Liver (tissue), 3 donors: ENCODE measurements around the gene ALG12.

Source experiments
- FOXA1 ChIP-seq: IDR thresholded peaks from 2 replicates; pipeline ENCODE4 v1.6.1; 2016; ENCODE audit warnings: antibody characterized with exemption
- SP1 ChIP-seq: IDR thresholded peaks from 2 replicates; pipeline ENCODE4 v1.6.1; 2018; ENCODE audit warnings: antibody characterized with exemption, mild to moderate bottlenecking
- TF ChIP-seq, protein P1 (sequence below): IDR thresholded peaks from 2 replicates; pipeline ENCODE4 v1.6.1; 2016; ENCODE audit warnings: antibody characterized with exemption, mild to moderate bottlenecking
- TF ChIP-seq, protein P2 (sequence below): fragments of 150-350 bp; IDR thresholded peaks from 2 replicates; pipeline ENCODE4 v1.5.1; 2017; ENCODE audit warnings: improper control_type of control experiment, low read depth, low read length; ENCODE audit not compliant: missing input control
- donor health status: healthy.
- donor health status: healthy.

DNA sequence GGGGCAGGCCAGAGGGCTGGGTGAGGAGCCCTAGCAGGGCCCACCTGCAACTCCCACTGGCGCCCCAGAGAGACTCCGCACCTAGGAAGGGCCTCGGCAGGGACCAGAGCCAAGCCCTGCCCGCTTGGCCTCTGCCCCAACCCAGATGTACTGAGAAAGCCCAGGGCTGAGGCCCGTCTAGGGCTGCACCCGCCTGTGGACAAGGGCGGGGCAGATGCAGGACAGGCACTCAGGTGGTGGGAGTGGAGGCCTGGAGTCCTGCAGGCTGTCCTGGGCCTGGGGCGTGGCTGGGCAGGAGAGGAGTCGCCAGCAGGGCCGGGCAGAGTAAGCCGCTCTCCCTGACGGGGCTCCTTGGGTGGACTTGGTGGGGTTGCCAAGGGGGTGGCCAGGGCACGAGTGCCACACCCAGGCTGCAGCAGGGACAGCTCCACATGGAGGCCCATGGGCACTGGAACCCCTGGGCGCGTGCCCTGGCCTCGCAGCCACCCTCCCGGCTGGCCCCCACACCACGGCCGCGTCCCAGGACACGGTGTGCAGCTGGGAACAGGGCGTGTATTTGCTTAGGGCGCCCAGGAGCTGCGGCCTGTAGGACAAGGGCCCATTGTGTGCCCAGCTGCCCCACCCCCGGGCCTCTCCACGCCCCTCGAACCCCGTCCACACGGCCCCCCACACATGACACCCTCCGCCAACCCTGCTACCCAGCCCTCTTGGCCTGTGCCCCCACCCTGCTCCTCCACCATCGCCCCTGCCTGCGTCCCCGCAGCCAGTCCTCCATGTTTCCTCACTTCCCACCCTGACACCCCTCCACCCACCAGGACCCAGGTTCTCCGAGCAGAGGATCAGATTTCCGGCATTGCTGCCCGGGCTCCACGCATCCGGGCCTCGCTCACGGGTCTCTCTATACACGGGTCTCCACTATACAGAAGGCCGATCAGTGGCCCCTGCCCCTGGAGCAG is 31.0 kb upstream of the ALG12 start:
- peak; percentile 49 for TF ChIP-seq SP1
- TF ChIP-seq FOXA1: no peak
- TF ChIP-seq, protein P1, sequence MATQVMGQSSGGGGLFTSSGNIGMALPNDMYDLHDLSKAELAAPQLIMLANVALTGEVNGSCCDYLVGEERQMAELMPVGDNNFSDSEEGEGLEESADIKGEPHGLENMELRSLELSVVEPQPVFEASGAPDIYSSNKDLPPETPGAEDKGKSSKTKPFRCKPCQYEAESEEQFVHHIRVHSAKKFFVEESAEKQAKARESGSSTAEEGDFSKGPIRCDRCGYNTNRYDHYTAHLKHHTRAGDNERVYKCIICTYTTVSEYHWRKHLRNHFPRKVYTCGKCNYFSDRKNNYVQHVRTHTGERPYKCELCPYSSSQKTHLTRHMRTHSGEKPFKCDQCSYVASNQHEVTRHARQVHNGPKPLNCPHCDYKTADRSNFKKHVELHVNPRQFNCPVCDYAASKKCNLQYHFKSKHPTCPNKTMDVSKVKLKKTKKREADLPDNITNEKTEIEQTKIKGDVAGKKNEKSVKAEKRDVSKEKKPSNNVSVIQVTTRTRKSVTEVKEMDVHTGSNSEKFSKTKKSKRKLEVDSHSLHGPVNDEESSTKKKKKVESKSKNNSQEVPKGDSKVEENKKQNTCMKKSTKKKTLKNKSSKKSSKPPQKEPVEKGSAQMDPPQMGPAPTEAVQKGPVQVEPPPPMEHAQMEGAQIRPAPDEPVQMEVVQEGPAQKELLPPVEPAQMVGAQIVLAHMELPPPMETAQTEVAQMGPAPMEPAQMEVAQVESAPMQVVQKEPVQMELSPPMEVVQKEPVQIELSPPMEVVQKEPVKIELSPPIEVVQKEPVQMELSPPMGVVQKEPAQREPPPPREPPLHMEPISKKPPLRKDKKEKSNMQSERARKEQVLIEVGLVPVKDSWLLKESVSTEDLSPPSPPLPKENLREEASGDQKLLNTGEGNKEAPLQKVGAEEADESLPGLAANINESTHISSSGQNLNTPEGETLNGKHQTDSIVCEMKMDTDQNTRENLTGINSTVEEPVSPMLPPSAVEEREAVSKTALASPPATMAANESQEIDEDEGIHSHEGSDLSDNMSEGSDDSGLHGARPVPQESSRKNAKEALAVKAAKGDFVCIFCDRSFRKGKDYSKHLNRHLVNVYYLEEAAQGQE: peak; percentile 72
- TF ChIP-seq, protein P2, sequence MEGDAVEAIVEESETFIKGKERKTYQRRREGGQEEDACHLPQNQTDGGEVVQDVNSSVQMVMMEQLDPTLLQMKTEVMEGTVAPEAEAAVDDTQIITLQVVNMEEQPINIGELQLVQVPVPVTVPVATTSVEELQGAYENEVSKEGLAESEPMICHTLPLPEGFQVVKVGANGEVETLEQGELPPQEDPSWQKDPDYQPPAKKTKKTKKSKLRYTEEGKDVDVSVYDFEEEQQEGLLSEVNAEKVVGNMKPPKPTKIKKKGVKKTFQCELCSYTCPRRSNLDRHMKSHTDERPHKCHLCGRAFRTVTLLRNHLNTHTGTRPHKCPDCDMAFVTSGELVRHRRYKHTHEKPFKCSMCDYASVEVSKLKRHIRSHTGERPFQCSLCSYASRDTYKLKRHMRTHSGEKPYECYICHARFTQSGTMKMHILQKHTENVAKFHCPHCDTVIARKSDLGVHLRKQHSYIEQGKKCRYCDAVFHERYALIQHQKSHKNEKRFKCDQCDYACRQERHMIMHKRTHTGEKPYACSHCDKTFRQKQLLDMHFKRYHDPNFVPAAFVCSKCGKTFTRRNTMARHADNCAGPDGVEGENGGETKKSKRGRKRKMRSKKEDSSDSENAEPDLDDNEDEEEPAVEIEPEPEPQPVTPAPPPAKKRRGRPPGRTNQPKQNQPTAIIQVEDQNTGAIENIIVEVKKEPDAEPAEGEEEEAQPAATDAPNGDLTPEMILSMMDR: no peak
